AG08396 (cell line): ENCODE measurements around the gene RBSN.
"Not testable (repeated sequence)": the region's sequence is repeated elsewhere in the genome, so short reads cannot be mapped to it uniquely, and the experiment has no call there.

ENCODE experiments used
- DNase-seq: peaks from one replicate; pipeline ENCODE4 v3.0.0; 2012; ENCODE audit warnings: low spot score, mixed read lengths

Gene RBSN

GRCh38 chr3:15098503-15099363, at the start of gene RBSN:
Gene RBSN (minus strand): TSS chr3:15099148. CDS start chr3:15096120, 3,028 bp downstream.
- DNase-seq = peak; percentile 95

GRCh38 chr3:15148614-15149013, 49.7 kb upstream of the RBSN start:
- DNase-seq = no peak

GRCh38 chr3:15136885-15137284, 37.9 kb upstream of the RBSN start:
- not testable (repeated sequence) for DNase-seq

- DNase-seq = not testable (repeated sequence)
These were observed 36.0 kb upstream of the RBSN start for GRCh38 chr3:15134968-15135367.

GRCh38 chr3:15128403-15128802, 29.5 kb upstream of the RBSN start:
- not testable (repeated sequence) for DNase-seq

- not testable (repeated sequence) for DNase-seq
These were observed 28.0 kb upstream of the RBSN start for GRCh38 chr3:15126975-15127374.

GRCh38 chr3:15122398-15122797, 23.4 kb upstream of the RBSN start:
- DNase-seq = no peak

GRCh38 chr3:15121936-15122335, 23.0 kb upstream of the RBSN start:
- DNase-seq = no peak

GRCh38 chr3:15120986-15121385, 22.0 kb upstream of the RBSN start:
- no peak for DNase-seq

GRCh38 chr3:15117011-15117410, 18.1 kb upstream of the RBSN start:
- no peak for DNase-seq

- DNase-seq = no peak
These were observed 17.2 kb upstream of the RBSN start for GRCh38 chr3:15116032-15116669.

GRCh38 chr3:15114466-15115358, 15.8 kb upstream of the RBSN start:
- DNase-seq = no peak

GRCh38 chr3:15113884-15114283, 14.9 kb upstream of the RBSN start:
- DNase-seq = no peak

GRCh38 chr3:15113471-15113870, 14.5 kb upstream of the RBSN start:
- no peak for DNase-seq

- no peak for DNase-seq
These were observed 13.1 kb upstream of the RBSN start for GRCh38 chr3:15112011-15112410.

GRCh38 chr3:15110206-15110605, 11.3 kb upstream of the RBSN start:
- no peak for DNase-seq

- no peak for DNase-seq
These were observed 9.9 kb upstream of the RBSN start for GRCh38 chr3:15108869-15109268.

GRCh38 chr3:15108082-15108545, 9.2 kb upstream of the RBSN start:
- DNase-seq = peak; percentile 89

GRCh38 chr3:15107075-15107947, 8.4 kb upstream of the RBSN start:
- no peak for DNase-seq

GRCh38 chr3:15102836-15103235, 3.9 kb upstream of the RBSN start:
- DNase-seq = no peak

GRCh38 chr3:15102256-15102655, 3.3 kb upstream of the RBSN start:
- no peak for DNase-seq
